Upper lobe of right lung (tissue), 1 donor: Measurements from ENCODE around the gene BHLHE40. TPM values are rescaled to one million over a fixed set of nuclear protein-coding genes. Genes with fewer than 3 reads are reported as not detected.

Experiments
- ATAC-seq: fragments of 200-7000 bp; cut with Tn5 transposase; one replicate; pipeline ENCODE4 v1.9.1; 2020; ENCODE audit warnings: mild to moderate bottlenecking, moderate library complexity
- DNase-seq: peaks from one replicate; pipeline ENCODE4 v3.0.0-alpha.2; 2020
- H3K27ac ChIP-seq: fragments of 200-600 bp; one replicate; pipeline ENCODE4 v1.8.0; 2022
- H3K27me3 ChIP-seq: fragments of 200-600 bp; one replicate; pipeline ENCODE4 v1.8.0; 2022; ENCODE audit warnings: mild to moderate bottlenecking
- H3K36me3 ChIP-seq: fragments of 200-600 bp; one replicate; pipeline ENCODE4 v1.8.0; 2022
- H3K4me1 ChIP-seq: fragments of 200-600 bp; one replicate; pipeline ENCODE4 v1.8.0; 2022
- H3K4me3 ChIP-seq: fragments of 200-600 bp; one replicate; pipeline ENCODE4 v1.8.0; 2022; ENCODE audit warnings: mild to moderate bottlenecking
- H3K9me3 ChIP-seq: fragments of 200-600 bp; one replicate; pipeline ENCODE4 v1.8.0; 2022
- CTCF ChIP-seq: fragments of 200-600 bp; IDR thresholded peaks from one replicate; pipeline ENCODE4 v1.8.0; 2022; ENCODE audit warnings: antibody characterized with exemption
- intact Hi-C: fragments of 100-400 bp; cut with DNase I; formaldehyde crosslinking; loops from one replicate; pipeline ENCODE4 v1.11.0; 2022
- total RNA-seq: library from RNA; stranded (reverse); fragmentation: NEBNext Ultra II Directional; extraction: Animal tissue kit (Norgen Biotek cat#: 25700); gene quantifications from one replicate; pipeline ENCODE4 v1.2.1, GENCODE V29; 2021
- donor health status: DM: no; HTN: yes; CAD: no; lungs with severe emphysema.

Gene BHLHE40
- total RNA-seq, 1 donor from 2014 or later, result 97.1 TPM

- Histone ChIP-seq H3K4me1 (peaks cover 4% of the 10 kb centered on the region), H3K27ac (no peak overlapping the region), H3K9me3 (no peaks in the 10 kb centered on the region), H3K27me3 (no peaks in the 10 kb centered on the region), H3K36me3 (no peaks in the 10 kb centered on the region), H3K4me3 (no peak overlapping the region)
- no peak for TF ChIP-seq CTCF
- intact Hi-C loops, result no loop called here
- DNase-seq, result no peak
- ATAC-seq, result no peak
Observed at GRCh38 chr3:4994144-4994730, 15.0 kb downstream of the BHLHE40 start.

GRCh38 chr3:4994823-4995499 is 15.7 kb downstream of the BHLHE40 start:
- H3K27ac ChIP-seq, result no peak overlapping the region
- ATAC-seq, result peak; percentile 52
- H3K9me3 ChIP-seq, result no peaks in the 10 kb centered on the region
- no peaks in the 10 kb centered on the region for H3K27me3 ChIP-seq
- intact Hi-C loops, result no loop called here
- H3K36me3 ChIP-seq, result no peaks in the 10 kb centered on the region
- peaks cover 4% of the 10 kb centered on the region for H3K4me1 ChIP-seq
- H3K4me3 ChIP-seq, result no peak overlapping the region
- no peak for DNase-seq
- no peak for TF ChIP-seq CTCF

- ATAC-seq, result no peak
- no peak for DNase-seq
- peaks cover under 1% of the 10 kb centered on the region for H3K4me1 ChIP-seq
- no peak overlapping the region for H3K27ac ChIP-seq
- no peak for TF ChIP-seq CTCF
- H3K9me3 ChIP-seq, result no peaks in the 10 kb centered on the region
- H3K36me3 ChIP-seq, result no peaks in the 10 kb centered on the region
- H3K27me3 ChIP-seq, result no peaks in the 10 kb centered on the region
- H3K4me3 ChIP-seq, result no peak overlapping the region
- intact Hi-C loops, result no loop called here
Observed at GRCh38 chr3:4995500-4996053, 16.3 kb downstream of the BHLHE40 start.

- no peak for TF ChIP-seq CTCF
- no peaks in the 10 kb centered on the region for H3K9me3 ChIP-seq
- no peak overlapping the region for H3K4me3 ChIP-seq
- intact Hi-C loops, result no loop called here
- no peaks in the 10 kb centered on the region for H3K4me1 ChIP-seq
- no peak overlapping the region for H3K27ac ChIP-seq
- DNase-seq, result no peak
- ATAC-seq, result no peak
- no peaks in the 10 kb centered on the region for H3K36me3 ChIP-seq
- no peaks in the 10 kb centered on the region for H3K27me3 ChIP-seq
Observed at GRCh38 chr3:4996223-4996765, 17.1 kb downstream of the BHLHE40 start.

- intact Hi-C loops, result no loop called here
- no peak for DNase-seq
- Histone ChIP-seq H3K4me3 (no peak overlapping the region), H3K36me3 (no peaks in the 10 kb centered on the region), H3K27me3 (no peaks in the 10 kb centered on the region), H3K9me3 (no peaks in the 10 kb centered on the region), H3K4me1 (no peaks in the 10 kb centered on the region), H3K27ac (no peak overlapping the region)
- ATAC-seq, result no peak
- no peak for TF ChIP-seq CTCF
Observed at GRCh38 chr3:4996771-4997291, 17.6 kb downstream of the BHLHE40 start.
